Caco-2 (cell line): ENCODE results near the gene BRICD5. TPM values are rescaled to one million over a fixed set of nuclear protein-coding genes. Genes with fewer than 3 reads are reported as not detected.
"Not testable (repeated sequence)": the region's sequence is repeated elsewhere in the genome, so short reads cannot be mapped to it uniquely, and the experiment has no call there.

Experiments used
- BruUV-seq: library from RNA; stranded (reverse); fragments of 400-500 nt; replicated peaks from 2 replicates; lab custom pipeline; 2021; lab: Mats Ljungman, UMichigan
- CTCF ChIA-PET: fragments of 300-600 bp; sonication (Branson Sonifier 250); formaldehyde crosslinking; loops from one replicate; lab custom pipeline; 2022; ENCODE audit warnings: antibody characterized with exemption; lab: Charles Lee
- POLR2A ChIA-PET: fragments of 300-600 bp; sonication (Branson Sonifier 250); formaldehyde crosslinking; loops from one replicate; lab custom pipeline; 2022; ENCODE audit warnings: antibody characterized with exemption; lab: Charles Lee
- DNase-seq, 2 experiments: peaks; one replicate each; pipeline versions ENCODE4 v3.0.0 to v3.0.0-alpha.2; 2020 to 2022
- H3K27me3 ChIP-seq: replicated peaks from 2 replicates; pipeline ENCODE4 v1.6.0; 2011; ENCODE audit warnings: low read length; ENCODE audit not compliant: control insufficient read depth, insufficient read depth
- H3K36me3 ChIP-seq: 2 replicates; pipeline ENCODE4 v1.5.1; 2011; ENCODE audit warnings: low read length; ENCODE audit not compliant: control insufficient read depth, insufficient read depth
- H3K4me1 ChIP-seq: fragments of 250-450 bp; sonication (Bioruptor Pico); 2 replicates; pipeline ENCODE4 v1.5.1; 2020; ENCODE audit warnings: mild to moderate bottlenecking
- H3K4me3 ChIP-seq: 2 replicates; pipeline ENCODE4 v1.5.1; 2011; ENCODE audit warnings: low read depth, mild to moderate bottlenecking, control low read depth, low read length
- H3K9me3 ChIP-seq: fragments of 250-450 bp; sonication (Bioruptor Pico); 2 replicates; pipeline ENCODE4 v1.5.1; 2020; ENCODE audit warnings: mild to moderate bottlenecking, moderate library complexity
- H3K27ac Mint-ChIP-seq: one replicate; pipeline ENCODE4 v1.8.0; 2022; ENCODE audit warnings: mixed read lengths; ENCODE audit not compliant: unreplicated experiment
- H3K27me3 Mint-ChIP-seq: one replicate; pipeline ENCODE4 v1.8.0; 2022; ENCODE audit warnings: mixed read lengths; ENCODE audit not compliant: insufficient read depth, unreplicated experiment
- H3K36me3 Mint-ChIP-seq: one replicate; pipeline ENCODE4 v1.8.0; 2022; ENCODE audit warnings: mild to moderate bottlenecking, mixed read lengths; ENCODE audit not compliant: insufficient read depth, unreplicated experiment
- H3K4me1 Mint-ChIP-seq: one replicate; pipeline ENCODE4 v1.8.0; 2022; ENCODE audit warnings: low read depth, mixed read lengths; ENCODE audit not compliant: unreplicated experiment
- H3K4me3 Mint-ChIP-seq: one replicate; pipeline ENCODE4 v1.8.0; 2022; ENCODE audit warnings: mild to moderate bottlenecking, moderate library complexity, mixed read lengths; ENCODE audit not compliant: unreplicated experiment
- H3K9me3 Mint-ChIP-seq: one replicate; pipeline ENCODE4 v1.8.0; 2022; ENCODE audit warnings: mixed read lengths; ENCODE audit not compliant: unreplicated experiment
- CTCF ChIP-seq, 2 experiments: fragments of 200-600 bp in 1 of 2; IDR thresholded peaks; 1 replicate in 1 of 2; 2 replicates in 1 of 2; pipeline versions ENCODE4 v1.5.1 to v1.8.0; 2011 to 2022; ENCODE audit warnings: antibody characterized with exemption in 1 of 2, control low read depth in 1 of 2, inconsistent platforms in 1 of 2, low read depth in 1 of 2, low read length in 1 of 2, mild to moderate bottlenecking in 1 of 2, moderate library complexity in 1 of 2; ENCODE audit not compliant: insufficient read depth in 1 of 2, severe bottlenecking in 1 of 2, unreplicated experiment in 1 of 2
- intact Hi-C: fragments of 100-400 bp; cut with micrococcal nuclease; formaldehyde crosslinking; loops from one replicate; pipeline ENCODE4 v1.10.0; 2022; ENCODE audit not compliant: unreplicated experiment
- total RNA-seq: library from RNA; stranded (reverse); gene quantifications from 2 replicates; pipeline ENCODE4 v1.2.3, GENCODE V29; 2022

Gene BRICD5
- total RNA-seq, 1 experiment from 2014 or later, result 10.0 TPM

GRCh38 chr16:2204416-2205103 lies 6.1 kb downstream of the BRICD5 start:
- intact Hi-C loops, result no loop called here
- H3K36me3 Mint-ChIP-seq, result peaks cover 44% of the 10 kb centered on the region
- H3K27me3 Mint-ChIP-seq, result no peaks in the 10 kb centered on the region
- H3K4me3 Mint-ChIP-seq, result peak overlapping the region; percentile 72
- Histone ChIP-seq H3K4me3 (peak overlapping the region; percentile 90), H3K36me3 (peaks cover 3% of the 10 kb centered on the region), H3K27me3 (no peaks in the 10 kb centered on the region), H3K4me1 (no peaks in the 10 kb centered on the region; the same call in 1 of the 2 replicates), H3K9me3 (no peaks in the 10 kb centered on the region)
- TSS peak; percentile 57 for BruUV-seq
- H3K4me1 Mint-ChIP-seq, result peaks cover 14% of the 10 kb centered on the region
- peak overlapping the region; percentile 1 for H3K27ac Mint-ChIP-seq
- POLR2A ChIA-PET, result interaction anchor here (0.6 kb wide), 1 partner anchor 10 kb away, joined by 4 read pairs; the partner anchor contains the start of gene PGP
- CTCF ChIA-PET, result no interaction called here
- H3K9me3 Mint-ChIP-seq, result no peaks in the 10 kb centered on the region
- DNase-seq, result no peak
- TF ChIP-seq CTCF (IDR thresholded peaks at IDR 0.05; ENCODE audit: insufficient read depth in 1 of 2, low read depth in 1 of 2, low read length in 1 of 2, severe bottlenecking in 1 of 2, unreplicated experiment in 1 of 2), result no peak

GRCh38 chr16:2203119-2203688 lies 7.5 kb downstream of the BRICD5 start:
- H3K27me3 Mint-ChIP-seq, H3K27ac Mint-ChIP-seq, H3K36me3 ChIP-seq, H3K9me3 ChIP-seq, CTCF ChIA-PET, DNase-seq, H3K9me3 Mint-ChIP-seq, H3K4me3 ChIP-seq, intact Hi-C loops, H3K4me1 ChIP-seq, BruUV-seq, H3K27me3 ChIP-seq: not testable (repeated sequence)
- H3K4me3 Mint-ChIP-seq, result peak overlapping the region; percentile 61
- H3K4me1 Mint-ChIP-seq, result peaks cover 14% of the 10 kb centered on the region
- POLR2A ChIA-PET, result interaction anchor here (0.7 kb wide), 1 partner anchor 238 kb away, joined by 3 read pairs; the partner anchor contains the start of gene RPS2
- peaks cover 31% of the 10 kb centered on the region for H3K36me3 Mint-ChIP-seq

- no peak for TF ChIP-seq CTCF (IDR thresholded peaks at IDR 0.05; ENCODE audit: insufficient read depth in 1 of 2, low read depth in 1 of 2, low read length in 1 of 2, severe bottlenecking in 1 of 2, unreplicated experiment in 1 of 2)
- Histone ChIP-seq H3K36me3 (no peaks in the 10 kb centered on the region), H3K9me3 (no peaks in the 10 kb centered on the region), H3K4me3 (no peak overlapping the region), H3K27me3 (no peaks in the 10 kb centered on the region), H3K4me1 (peaks cover 4% of the 10 kb centered on the region)
- Mint-ChIP-seq H3K36me3 (peaks cover 15% of the 10 kb centered on the region), H3K9me3 (no peaks in the 10 kb centered on the region), H3K4me3 (no peak overlapping the region), H3K27me3 (no peaks in the 10 kb centered on the region), H3K4me1 (peaks cover 7% of the 10 kb centered on the region), H3K27ac (no peak overlapping the region)
- BruUV-seq, result no TSS peak
- intact Hi-C loops, result no loop called here
- ChIA-PET CTCF (no interaction called here), POLR2A (no interaction called here)
- DNase-seq, result no peak
Observed at GRCh38 chr16:2200313-2200712, 10.3 kb downstream of the BRICD5 start.
